Fibroblast of lung (primary cell): ENCODE measurements around the gene RPAP3.

Experiments
- EZH2 ChIP-seq: IDR thresholded peaks from 2 replicates; pipeline ENCODE4 v1.5.1; 2012; ENCODE audit warnings: low read length, control low read depth, mild to moderate bottlenecking; ENCODE audit errors: missing control alignments
- TF ChIP-seq, protein P1 (sequence below), 2 donors: IDR thresholded peaks in 1 of 2; conservative IDR thresholded peaks in 1 of 2; 1 replicate in 1 of 2; 2 replicates in 1 of 2; pipeline ENCODE4 v1.5.1; 2011 to 2012; ENCODE audit warnings: low read length in 2 of 2, control low read depth in 1 of 2, inconsistent platforms in 1 of 2, low read depth in 1 of 2, mild to moderate bottlenecking in 1 of 2

DNA sequence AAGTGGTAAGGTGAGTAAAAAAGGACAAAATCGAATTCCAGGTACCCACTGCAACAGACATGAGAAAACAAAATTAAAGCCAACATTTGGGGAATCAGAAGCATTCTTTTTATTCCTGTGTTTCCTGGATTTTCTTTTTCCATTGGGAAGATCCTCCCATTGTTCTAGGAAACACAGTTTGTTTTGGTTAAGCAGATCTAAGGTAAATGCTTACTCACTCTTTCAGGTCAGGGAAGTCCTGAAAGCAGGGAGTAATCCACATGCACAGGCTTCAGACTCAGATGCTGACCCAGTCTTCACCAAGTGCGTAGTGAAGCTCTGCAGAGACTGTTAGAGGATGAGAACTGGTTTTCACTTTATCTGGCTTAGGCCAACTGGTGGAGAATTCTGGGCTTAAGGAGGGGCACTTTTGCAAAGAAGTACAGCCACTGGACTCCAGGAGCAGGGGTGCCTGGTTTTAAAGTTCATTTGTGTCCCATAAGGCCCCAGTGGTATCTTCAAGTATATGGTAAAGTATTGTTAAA, 57.7 kb downstream of the RPAP3 start:
- TF ChIP-seq, protein P1, sequence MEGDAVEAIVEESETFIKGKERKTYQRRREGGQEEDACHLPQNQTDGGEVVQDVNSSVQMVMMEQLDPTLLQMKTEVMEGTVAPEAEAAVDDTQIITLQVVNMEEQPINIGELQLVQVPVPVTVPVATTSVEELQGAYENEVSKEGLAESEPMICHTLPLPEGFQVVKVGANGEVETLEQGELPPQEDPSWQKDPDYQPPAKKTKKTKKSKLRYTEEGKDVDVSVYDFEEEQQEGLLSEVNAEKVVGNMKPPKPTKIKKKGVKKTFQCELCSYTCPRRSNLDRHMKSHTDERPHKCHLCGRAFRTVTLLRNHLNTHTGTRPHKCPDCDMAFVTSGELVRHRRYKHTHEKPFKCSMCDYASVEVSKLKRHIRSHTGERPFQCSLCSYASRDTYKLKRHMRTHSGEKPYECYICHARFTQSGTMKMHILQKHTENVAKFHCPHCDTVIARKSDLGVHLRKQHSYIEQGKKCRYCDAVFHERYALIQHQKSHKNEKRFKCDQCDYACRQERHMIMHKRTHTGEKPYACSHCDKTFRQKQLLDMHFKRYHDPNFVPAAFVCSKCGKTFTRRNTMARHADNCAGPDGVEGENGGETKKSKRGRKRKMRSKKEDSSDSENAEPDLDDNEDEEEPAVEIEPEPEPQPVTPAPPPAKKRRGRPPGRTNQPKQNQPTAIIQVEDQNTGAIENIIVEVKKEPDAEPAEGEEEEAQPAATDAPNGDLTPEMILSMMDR (conservative IDR thresholded peaks at IDR 0.05 in 1 of 2, IDR thresholded peaks at IDR 0.05 in 1 of 2; ENCODE audit: low read depth in 1 of 2, low read length in 2 of 2): no peak
- TF ChIP-seq EZH2: no peak
